ENCODE results near the gene TCF12. TPM values are rescaled to one million over a fixed set of nuclear protein-coding genes. Genes with fewer than 3 reads are reported as not detected.
A peak's percentile ranks its signal among the peaks of the same experiment; 100 is the strongest.

Gene TCF12
- total RNA-seq, 4 donors from 2014 or later = 50.5 to 117 (median 89.8) TPM

DNA sequence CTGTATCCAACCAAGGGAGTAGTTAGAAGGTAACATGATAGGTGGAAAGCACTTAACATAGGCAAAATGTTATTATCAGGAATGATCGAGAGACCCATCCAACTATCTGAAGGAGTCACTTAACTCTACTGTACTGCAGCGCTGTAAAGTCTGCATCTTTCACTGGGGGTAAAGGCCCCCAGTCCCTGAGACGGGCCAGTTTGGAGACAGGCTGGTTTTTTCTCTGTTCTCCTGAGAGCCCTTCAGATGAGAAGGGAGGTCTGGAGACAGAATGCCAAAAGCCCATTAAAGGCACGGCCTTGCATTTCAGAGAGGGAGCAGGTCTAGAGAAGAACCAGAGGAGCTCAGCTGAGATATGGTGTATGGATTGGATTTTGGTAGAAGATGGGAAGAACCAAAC lies 386.6 kb downstream of the TCF12 start:
- intact Hi-C loops (cut with DNase I; ENCODE audit: low total_unique reads) = loop anchor here (5.0 to 10.0 kb wide), 2 partner anchors 158 to 810 kb away; no protein-coding TSS in a partner anchor

DNA sequence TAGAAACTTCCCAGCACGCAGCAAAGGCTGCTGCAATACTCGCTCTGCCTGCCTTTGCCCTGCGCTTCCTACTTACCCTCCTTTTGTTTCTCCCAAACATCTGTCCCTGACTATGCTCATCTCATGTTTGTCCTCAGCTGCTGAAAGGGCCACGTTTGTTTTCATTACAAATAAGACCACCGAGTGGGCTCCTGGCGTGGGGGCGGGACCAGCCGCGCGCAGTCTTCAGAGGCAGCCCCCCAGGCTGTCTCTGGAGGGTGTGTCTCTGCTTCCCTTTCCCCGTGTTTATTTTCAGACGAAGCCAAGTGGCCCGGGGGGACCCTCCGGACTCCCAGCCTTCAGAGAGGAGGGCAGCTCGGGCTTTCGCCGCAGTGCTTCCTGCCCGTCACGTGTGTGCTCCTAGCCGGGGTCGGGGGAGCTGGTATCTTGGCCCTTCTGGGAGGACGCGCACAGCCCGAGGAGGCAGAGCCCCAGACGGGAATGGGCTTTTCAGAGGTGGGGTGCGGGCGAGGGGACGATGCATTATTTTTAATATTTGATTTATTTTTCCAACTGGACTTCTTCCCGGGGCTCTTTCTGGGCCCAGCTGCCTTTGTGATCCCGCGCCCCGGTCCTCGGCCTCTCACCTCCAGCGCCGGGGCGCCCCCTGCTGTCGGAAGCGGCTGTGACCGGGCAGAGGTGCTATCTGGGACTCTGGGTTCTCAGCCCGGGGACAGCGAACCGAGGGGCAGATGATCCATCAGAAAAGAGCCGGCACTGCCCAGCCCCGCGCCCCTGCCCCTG lies 387.9 kb downstream of the TCF12 start:
- TF ChIP-seq POLR2A (IDR thresholded peaks at IDR 0.05) = no peak
- TF ChIP-seq, protein P1, sequence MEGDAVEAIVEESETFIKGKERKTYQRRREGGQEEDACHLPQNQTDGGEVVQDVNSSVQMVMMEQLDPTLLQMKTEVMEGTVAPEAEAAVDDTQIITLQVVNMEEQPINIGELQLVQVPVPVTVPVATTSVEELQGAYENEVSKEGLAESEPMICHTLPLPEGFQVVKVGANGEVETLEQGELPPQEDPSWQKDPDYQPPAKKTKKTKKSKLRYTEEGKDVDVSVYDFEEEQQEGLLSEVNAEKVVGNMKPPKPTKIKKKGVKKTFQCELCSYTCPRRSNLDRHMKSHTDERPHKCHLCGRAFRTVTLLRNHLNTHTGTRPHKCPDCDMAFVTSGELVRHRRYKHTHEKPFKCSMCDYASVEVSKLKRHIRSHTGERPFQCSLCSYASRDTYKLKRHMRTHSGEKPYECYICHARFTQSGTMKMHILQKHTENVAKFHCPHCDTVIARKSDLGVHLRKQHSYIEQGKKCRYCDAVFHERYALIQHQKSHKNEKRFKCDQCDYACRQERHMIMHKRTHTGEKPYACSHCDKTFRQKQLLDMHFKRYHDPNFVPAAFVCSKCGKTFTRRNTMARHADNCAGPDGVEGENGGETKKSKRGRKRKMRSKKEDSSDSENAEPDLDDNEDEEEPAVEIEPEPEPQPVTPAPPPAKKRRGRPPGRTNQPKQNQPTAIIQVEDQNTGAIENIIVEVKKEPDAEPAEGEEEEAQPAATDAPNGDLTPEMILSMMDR (IDR thresholded peaks at IDR 0.05) = peak in 1 of 3 donors; percentile 83
- intact Hi-C loops (cut with DNase I; ENCODE audit: low total_unique reads) = loop anchor here (5.0 to 10.0 kb wide), 2 partner anchors 159 to 812 kb away; no protein-coding TSS in a partner anchor
- H3K4me3 ChIP-seq (ENCODE audit: low read depth, poor library complexity, severe bottlenecking) = peak overlapping the region; percentile 36
- peak; percentile 78 to 97 for DNase-seq (ENCODE audit: low spot score in 2 of 2)
- 3 to 4% methylated on average over 41 to 44 of the region's 45 CpGs for WGBS, 2 donors

More for the DNA sequence above, 386.6 kb downstream of the TCF12 start:
- DNase-seq (ENCODE audit: low spot score in 2 of 2) = peak in 1 of 2 donors; percentile 65
- TF ChIP-seq, protein P1 (IDR thresholded peaks at IDR 0.05) = no peak
- no peak for TF ChIP-seq POLR2A (IDR thresholded peaks at IDR 0.05)
- WGBS, 2 donors = 93 to 95% methylated on average over 4 of the region's 4 CpGs
- no peak overlapping the region for H3K4me3 ChIP-seq (ENCODE audit: low read depth, poor library complexity, severe bottlenecking)

DNA sequence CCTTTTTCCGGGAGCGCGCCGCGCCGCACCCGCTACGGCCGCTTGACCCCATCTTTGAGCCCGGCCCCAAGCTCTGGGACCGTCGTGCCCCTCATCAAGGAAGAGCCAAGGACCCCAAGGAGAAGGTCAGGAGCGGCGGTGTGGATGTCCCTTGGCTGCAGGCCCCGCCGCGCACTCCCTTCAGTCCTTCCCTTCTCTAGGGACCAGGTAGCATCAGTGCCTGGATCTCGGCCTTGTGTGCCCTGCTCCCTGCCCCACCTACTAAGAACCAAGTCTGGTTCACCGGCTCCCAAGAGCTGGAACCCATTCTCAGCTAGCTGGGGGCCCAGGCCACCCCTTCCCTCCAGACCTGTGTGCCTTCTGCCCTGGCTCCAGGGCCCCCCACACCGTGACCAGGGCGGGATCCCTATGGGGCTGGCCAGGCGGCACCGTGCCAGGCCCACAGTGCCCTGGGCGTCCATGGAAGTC lies 388.5 kb downstream of the TCF12 start:
- intact Hi-C loops (cut with DNase I; ENCODE audit: low total_unique reads) = loop anchor here (5.0 to 10.0 kb wide), 2 partner anchors 160 to 812 kb away; no protein-coding TSS in a partner anchor
- H3K4me3 ChIP-seq (ENCODE audit: low read depth, poor library complexity, severe bottlenecking) = peak overlapping the region; percentile 8
- WGBS, 2 donors = 26 to 33% methylated on average over 11 to 19 of the region's 24 CpGs
- peak in 1 of 2 donors; percentile 86 for DNase-seq (ENCODE audit: low spot score in 2 of 2)
- TF ChIP-seq POLR2A (IDR thresholded peaks at IDR 0.05) = no peak
- TF ChIP-seq, protein P1 (IDR thresholded peaks at IDR 0.05) = no peak

DNA sequence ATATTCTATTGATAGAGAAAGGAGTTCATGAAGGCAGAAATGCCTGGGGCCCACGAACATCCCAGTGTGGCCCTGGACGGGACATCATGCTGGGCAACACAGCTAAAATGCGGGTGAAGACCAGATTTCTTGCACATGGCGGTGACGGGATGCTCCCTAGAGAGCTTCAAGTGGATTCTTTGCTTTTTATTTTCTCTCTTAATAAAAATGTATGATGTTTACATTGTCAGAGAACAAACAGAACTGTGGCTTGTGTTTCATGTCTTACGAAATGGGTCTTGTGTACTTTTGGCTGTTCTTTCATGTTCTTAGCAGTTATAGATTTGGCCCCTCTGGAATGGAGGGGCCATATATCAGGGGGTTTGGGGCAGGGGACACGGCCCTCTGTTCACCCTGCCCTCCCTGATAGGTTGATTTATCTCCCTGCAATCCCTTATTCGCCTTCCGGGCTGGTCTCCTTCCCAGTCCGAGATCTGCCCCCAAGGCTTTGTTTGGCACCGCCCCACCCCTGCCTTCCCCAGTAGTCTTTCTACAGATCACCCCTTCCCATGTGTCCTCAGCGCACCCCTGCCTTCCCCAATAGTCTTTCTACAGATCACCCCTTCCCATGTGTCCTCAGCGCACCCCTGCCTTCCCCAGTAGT lies 389.2 kb downstream of the TCF12 start:
- TF ChIP-seq, protein P1 (IDR thresholded peaks at IDR 0.05) = no peak
- intact Hi-C loops (cut with DNase I; ENCODE audit: low total_unique reads) = loop anchor here (5.0 to 10.0 kb wide), 2 partner anchors 160 to 813 kb away; no protein-coding TSS in a partner anchor
- no peak overlapping the region for H3K4me3 ChIP-seq (ENCODE audit: low read depth, poor library complexity, severe bottlenecking)
- WGBS, 2 donors = 84 to 87% methylated on average over 13 of the region's 13 CpGs
- DNase-seq (ENCODE audit: low spot score in 2 of 2) = peak in 1 of 2 donors; percentile 72

DNA sequence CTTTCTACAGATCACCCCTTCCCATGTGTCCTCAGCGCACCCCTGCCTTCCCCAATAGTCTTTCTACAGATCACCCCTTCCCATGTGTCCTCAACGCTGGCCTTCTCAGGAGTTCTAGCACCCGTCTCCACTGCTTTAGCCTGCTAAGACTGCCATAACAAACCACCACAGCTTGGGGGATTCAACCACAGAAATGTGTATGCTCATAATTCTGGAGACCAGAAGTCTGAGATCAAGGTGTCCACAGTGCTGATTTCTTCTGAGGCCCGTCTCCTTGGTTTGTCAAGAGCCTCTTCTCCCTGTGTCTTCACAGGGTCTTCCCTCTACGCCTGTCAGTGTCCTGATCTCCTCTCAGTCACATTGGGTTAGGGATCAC lies 389.7 kb downstream of the TCF12 start:
- WGBS, 2 donors = 93 to 94% methylated on average over 5 of the region's 5 CpGs
- DNase-seq (ENCODE audit: low spot score in 2 of 2) = no peak
- no peak overlapping the region for H3K4me3 ChIP-seq (ENCODE audit: low read depth, poor library complexity, severe bottlenecking)
- intact Hi-C loops (cut with DNase I; ENCODE audit: low total_unique reads) = loop anchor here (5.0 to 10.0 kb wide), 2 partner anchors 161 to 813 kb away; no protein-coding TSS in a partner anchor
- no peak for TF ChIP-seq POLR2A (IDR thresholded peaks at IDR 0.05)
- TF ChIP-seq, protein P1 (IDR thresholded peaks at IDR 0.05) = no peak
